ENCODE results near the gene BSCL2.

DNA sequence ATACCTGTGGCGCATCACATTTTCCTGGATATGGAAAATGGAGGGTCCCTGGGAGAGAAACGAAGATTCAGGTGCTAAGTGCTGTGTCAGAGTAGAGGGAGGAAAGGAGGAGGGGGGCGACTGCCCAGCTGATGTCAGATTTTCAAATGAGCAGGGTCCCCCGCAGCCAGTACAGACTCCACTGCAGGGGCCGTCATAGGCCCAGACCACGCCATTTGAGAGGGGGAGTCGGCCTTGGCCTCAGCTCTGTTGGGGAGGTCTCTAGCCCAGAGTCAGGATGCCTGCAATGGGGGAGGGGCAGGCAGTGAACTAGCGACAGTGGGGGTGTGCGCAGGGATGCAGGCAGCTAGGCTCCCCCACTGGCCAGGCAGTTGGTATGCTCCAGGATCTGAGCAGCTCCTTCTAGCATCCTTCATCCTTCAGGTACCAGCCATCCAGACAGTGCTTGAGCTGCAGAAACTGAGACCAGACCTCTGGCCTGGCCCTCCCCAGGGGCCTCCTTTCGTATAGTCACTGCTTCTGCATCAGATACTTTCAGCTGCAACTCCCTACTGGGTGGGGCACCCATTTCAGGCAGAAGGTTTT lies at the start of gene BSCL2, which contains the start of gene GNG3:
- TF ChIP-seq, protein P1, sequence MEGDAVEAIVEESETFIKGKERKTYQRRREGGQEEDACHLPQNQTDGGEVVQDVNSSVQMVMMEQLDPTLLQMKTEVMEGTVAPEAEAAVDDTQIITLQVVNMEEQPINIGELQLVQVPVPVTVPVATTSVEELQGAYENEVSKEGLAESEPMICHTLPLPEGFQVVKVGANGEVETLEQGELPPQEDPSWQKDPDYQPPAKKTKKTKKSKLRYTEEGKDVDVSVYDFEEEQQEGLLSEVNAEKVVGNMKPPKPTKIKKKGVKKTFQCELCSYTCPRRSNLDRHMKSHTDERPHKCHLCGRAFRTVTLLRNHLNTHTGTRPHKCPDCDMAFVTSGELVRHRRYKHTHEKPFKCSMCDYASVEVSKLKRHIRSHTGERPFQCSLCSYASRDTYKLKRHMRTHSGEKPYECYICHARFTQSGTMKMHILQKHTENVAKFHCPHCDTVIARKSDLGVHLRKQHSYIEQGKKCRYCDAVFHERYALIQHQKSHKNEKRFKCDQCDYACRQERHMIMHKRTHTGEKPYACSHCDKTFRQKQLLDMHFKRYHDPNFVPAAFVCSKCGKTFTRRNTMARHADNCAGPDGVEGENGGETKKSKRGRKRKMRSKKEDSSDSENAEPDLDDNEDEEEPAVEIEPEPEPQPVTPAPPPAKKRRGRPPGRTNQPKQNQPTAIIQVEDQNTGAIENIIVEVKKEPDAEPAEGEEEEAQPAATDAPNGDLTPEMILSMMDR (IDR thresholded peaks at IDR 0.05; ENCODE audit: low read depth, low read length, poor library complexity, severe bottlenecking) = no peak
- TF ChIP-seq EZH2phosphoT487 (IDR thresholded peaks at IDR 0.05; ENCODE audit: borderline replicate concordance, low read length) = no peak
